Smooth muscle cell (in vitro differentiated cells): ENCODE data around the gene ULBP3. TPM values are rescaled to one million over a fixed set of nuclear protein-coding genes. Genes with fewer than 3 reads are reported as not detected.

Experiments used
- DNase-seq: peaks from one replicate; lab custom pipeline; 2025; ENCODE audit not compliant: unreplicated experiment; lab: John Stamatoyannopoulos, UW
- H2AFZ ChIP-seq: fragments of 200-600 bp; sonication (generic); 2 replicates; pipeline ENCODE4 v1.6.0; 2016; ENCODE audit warnings: antibody characterized with exemption, low read depth, mild to moderate bottlenecking
- H3F3A ChIP-seq: fragments of 200-600 bp; sonication (generic); 2 replicates; pipeline ENCODE4 v1.6.0; 2017; ENCODE audit warnings: antibody characterized with exemption, low read depth
- H3K27ac ChIP-seq: fragments of 200-600 bp; sonication (generic); 2 replicates; pipeline ENCODE4 v1.5.1; 2016; ENCODE audit warnings: low read depth, mild to moderate bottlenecking
- H3K27me3 ChIP-seq: fragments of 200-600 bp; sonication (generic); 2 replicates; pipeline ENCODE4 v1.6.1; 2016; ENCODE audit warnings: low read depth, mild to moderate bottlenecking
- H3K36me3 ChIP-seq: fragments of 200-600 bp; sonication (generic); 2 replicates; pipeline ENCODE4 v1.5.1; 2016; ENCODE audit warnings: low read depth
- H3K4me1 ChIP-seq: fragments of 200-600 bp; sonication (generic); 2 replicates; pipeline ENCODE4 v1.5.1; 2016; ENCODE audit warnings: low read depth
- H3K4me2 ChIP-seq: fragments of 200-600 bp; sonication (generic); 2 replicates; pipeline ENCODE4 v1.6.0; 2016; ENCODE audit warnings: mild to moderate bottlenecking
- H3K4me3 ChIP-seq: fragments of 200-600 bp; sonication (generic); 2 replicates; pipeline ENCODE4 v1.5.1; 2016; ENCODE audit warnings: mild to moderate bottlenecking
- H3K79me2 ChIP-seq: fragments of 200-600 bp; sonication (generic); 2 replicates; pipeline ENCODE4 v1.6.0; 2016; ENCODE audit warnings: low read depth, mild to moderate bottlenecking
- H3K9ac ChIP-seq: fragments of 200-600 bp; sonication (generic); 2 replicates; pipeline ENCODE4 v1.6.0; 2016; ENCODE audit warnings: low read depth
- H3K9me3 ChIP-seq: fragments of 200-600 bp; sonication (generic); replicated peaks from 2 replicates; pipeline ENCODE4 v1.5.1; 2016; ENCODE audit warnings: low read depth
- H4K20me1 ChIP-seq: fragments of 200-600 bp; sonication (generic); 2 replicates; pipeline ENCODE4 v1.6.0; 2016; ENCODE audit warnings: low read depth
- WGBS: methylation state at CpG from one replicate; pipeline ENCODE4 v1.1.7; 2016; ENCODE audit warnings: low lambda C conversion rate; 5-methylcytosine and 5-hydroxymethylcytosine counted together
- polyA plus RNA-seq: library from polyadenylated mRNA; unstranded; fragments of >200 nt; fragmentation: Nextera tagmentation; extraction: Ambion mirVana; gene quantifications from 2 replicates; pipeline ENCODE4 v1.2.1, GENCODE V29; 2016
- total RNA-seq: library from RNA; depleted of rRNA; stranded (reverse); fragments of >200 nt; gene quantifications from 2 replicates; pipeline ENCODE4 v1.2.3, GENCODE V29; 2014
- TF ChIP-seq, protein P1 (sequence below): fragments of 200-600 bp; sonication (generic); IDR thresholded peaks from 2 replicates; pipeline ENCODE4 v1.5.1; 2017; ENCODE audit warnings: borderline replicate concordance, mild to moderate bottlenecking, antibody characterized with exemption; ENCODE audit not compliant: insufficient read depth, poor library complexity, severe bottlenecking

Gene ULBP3
- total and polyA plus RNA-seq, 2 experiments from 2014 or later: 2.4 to 11.7 TPM

GRCh38 chr6:150037526-150038201, 31.3 kb downstream of the ULBP3 start:
- H3K4me2 ChIP-seq: peak overlapping the region; percentile 54
- no peaks in the 10 kb centered on the region for H4K20me1 ChIP-seq
- H3K9ac ChIP-seq: no peak overlapping the region
- no peaks in the 10 kb centered on the region for H3K79me2 ChIP-seq
- peaks cover 100% of the 10 kb centered on the region for H3K27me3 ChIP-seq
- no peaks in the 10 kb centered on the region for H3K9me3 ChIP-seq
- no peak overlapping the region for H3K4me3 ChIP-seq
- H2AFZ ChIP-seq: no peak overlapping the region
- peaks cover 3% of the 10 kb centered on the region for H3K4me1 ChIP-seq
- no peak for DNase-seq
- WGBS: 7% methylated on average over 52 of the region's 55 CpGs
- no peaks in the 10 kb centered on the region for H3K36me3 ChIP-seq
- H3K27ac ChIP-seq: no peak overlapping the region
- no peaks in the 10 kb centered on the region for H3F3A ChIP-seq
- TF ChIP-seq, protein P1, sequence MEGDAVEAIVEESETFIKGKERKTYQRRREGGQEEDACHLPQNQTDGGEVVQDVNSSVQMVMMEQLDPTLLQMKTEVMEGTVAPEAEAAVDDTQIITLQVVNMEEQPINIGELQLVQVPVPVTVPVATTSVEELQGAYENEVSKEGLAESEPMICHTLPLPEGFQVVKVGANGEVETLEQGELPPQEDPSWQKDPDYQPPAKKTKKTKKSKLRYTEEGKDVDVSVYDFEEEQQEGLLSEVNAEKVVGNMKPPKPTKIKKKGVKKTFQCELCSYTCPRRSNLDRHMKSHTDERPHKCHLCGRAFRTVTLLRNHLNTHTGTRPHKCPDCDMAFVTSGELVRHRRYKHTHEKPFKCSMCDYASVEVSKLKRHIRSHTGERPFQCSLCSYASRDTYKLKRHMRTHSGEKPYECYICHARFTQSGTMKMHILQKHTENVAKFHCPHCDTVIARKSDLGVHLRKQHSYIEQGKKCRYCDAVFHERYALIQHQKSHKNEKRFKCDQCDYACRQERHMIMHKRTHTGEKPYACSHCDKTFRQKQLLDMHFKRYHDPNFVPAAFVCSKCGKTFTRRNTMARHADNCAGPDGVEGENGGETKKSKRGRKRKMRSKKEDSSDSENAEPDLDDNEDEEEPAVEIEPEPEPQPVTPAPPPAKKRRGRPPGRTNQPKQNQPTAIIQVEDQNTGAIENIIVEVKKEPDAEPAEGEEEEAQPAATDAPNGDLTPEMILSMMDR: no peak

- no peaks in the 10 kb centered on the region for H3K9me3 ChIP-seq
- no peaks in the 10 kb centered on the region for H4K20me1 ChIP-seq
- H3K36me3 ChIP-seq: no peaks in the 10 kb centered on the region
- H3K4me3 ChIP-seq: no peak overlapping the region
- H3F3A ChIP-seq: no peaks in the 10 kb centered on the region
- no peak overlapping the region for H3K27ac ChIP-seq
- H3K9ac ChIP-seq: no peak overlapping the region
- H3K4me1 ChIP-seq: peaks cover 3% of the 10 kb centered on the region
- H3K79me2 ChIP-seq: no peaks in the 10 kb centered on the region
- no peak for DNase-seq
- TF ChIP-seq, protein P1: no peak
- 67% methylated on average over 3 of the region's 5 CpGs for WGBS
- peaks cover 90% of the 10 kb centered on the region for H3K27me3 ChIP-seq
- no peak overlapping the region for H2AFZ ChIP-seq
- no peak overlapping the region for H3K4me2 ChIP-seq
Observed at GRCh38 chr6:150036081-150036480, 32.8 kb downstream of the ULBP3 start.

- 93% methylated on average over 6 of the region's 6 CpGs for WGBS
Observed at GRCh38 chr6:150033207-150033771, 35.6 kb downstream of the ULBP3 start.

More at GRCh38 chr6:150033207-150033771, 35.6 kb downstream of the ULBP3 start:
- DNase-seq: no peak
- H2AFZ ChIP-seq: no peak overlapping the region
- no peak overlapping the region for H3K9ac ChIP-seq
- H3K4me1 ChIP-seq: peaks cover 3% of the 10 kb centered on the region
- H3K27ac ChIP-seq: no peak overlapping the region
- H3K36me3 ChIP-seq: no peaks in the 10 kb centered on the region
- no peaks in the 10 kb centered on the region for H3K9me3 ChIP-seq
- H3K79me2 ChIP-seq: no peaks in the 10 kb centered on the region
- no peak overlapping the region for H3K4me2 ChIP-seq
- TF ChIP-seq, protein P1: no peak
- H3F3A ChIP-seq: no peaks in the 10 kb centered on the region
- H4K20me1 ChIP-seq: no peaks in the 10 kb centered on the region
- peaks cover 86% of the 10 kb centered on the region for H3K27me3 ChIP-seq
- no peak overlapping the region for H3K4me3 ChIP-seq
